ENCODE data around the gene ADCY10.

DNA sequence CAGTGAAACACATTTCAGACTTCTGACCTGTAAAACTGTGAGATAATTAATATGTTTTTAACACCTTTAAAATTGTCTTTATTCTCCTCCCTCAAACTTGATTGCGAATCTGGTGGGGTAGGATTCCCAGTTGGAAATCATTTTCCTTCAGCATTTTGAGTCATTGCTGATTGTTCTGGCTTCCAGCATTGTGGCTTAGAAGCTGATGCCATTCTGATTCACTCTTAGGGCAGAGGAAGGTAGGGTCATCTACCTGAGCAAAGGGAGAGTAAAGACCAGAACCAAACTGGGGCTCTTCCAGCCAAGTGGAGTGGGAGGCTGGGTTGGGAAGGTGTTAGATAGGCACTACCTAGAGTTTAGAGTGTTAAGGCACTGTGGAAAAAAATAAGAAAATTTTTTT lies 131.0 kb downstream of the ADCY10 start:
- TF ChIP-seq, protein P1, sequence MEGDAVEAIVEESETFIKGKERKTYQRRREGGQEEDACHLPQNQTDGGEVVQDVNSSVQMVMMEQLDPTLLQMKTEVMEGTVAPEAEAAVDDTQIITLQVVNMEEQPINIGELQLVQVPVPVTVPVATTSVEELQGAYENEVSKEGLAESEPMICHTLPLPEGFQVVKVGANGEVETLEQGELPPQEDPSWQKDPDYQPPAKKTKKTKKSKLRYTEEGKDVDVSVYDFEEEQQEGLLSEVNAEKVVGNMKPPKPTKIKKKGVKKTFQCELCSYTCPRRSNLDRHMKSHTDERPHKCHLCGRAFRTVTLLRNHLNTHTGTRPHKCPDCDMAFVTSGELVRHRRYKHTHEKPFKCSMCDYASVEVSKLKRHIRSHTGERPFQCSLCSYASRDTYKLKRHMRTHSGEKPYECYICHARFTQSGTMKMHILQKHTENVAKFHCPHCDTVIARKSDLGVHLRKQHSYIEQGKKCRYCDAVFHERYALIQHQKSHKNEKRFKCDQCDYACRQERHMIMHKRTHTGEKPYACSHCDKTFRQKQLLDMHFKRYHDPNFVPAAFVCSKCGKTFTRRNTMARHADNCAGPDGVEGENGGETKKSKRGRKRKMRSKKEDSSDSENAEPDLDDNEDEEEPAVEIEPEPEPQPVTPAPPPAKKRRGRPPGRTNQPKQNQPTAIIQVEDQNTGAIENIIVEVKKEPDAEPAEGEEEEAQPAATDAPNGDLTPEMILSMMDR (conservative IDR thresholded peaks at IDR 0.05 in 1 of 2, IDR thresholded peaks at IDR 0.05 in 1 of 2; ENCODE audit: low read depth in 1 of 2, low read length in 2 of 2) = no peak
- TF ChIP-seq EZH2 (IDR thresholded peaks at IDR 0.05; ENCODE audit: low read length, missing control alignments) = no peak

Measured in fibroblast of lung (primary cell).